HUES64 (cell line): Measurements from ENCODE around the gene TXLNB.
A peak's percentile ranks its signal among the peaks of the same experiment; 100 is the strongest.

Experiments
- H3K27ac ChIP-seq: 2 replicates; pipeline ENCODE4 v1.7.0; 2013; ENCODE audit warnings: low read depth, low read length, inconsistent platforms
- H3K27me3 ChIP-seq: 2 replicates; pipeline ENCODE4 v1.6.1; 2013; ENCODE audit warnings: mild to moderate bottlenecking, low read length; ENCODE audit not compliant: insufficient read depth
- H3K36me3 ChIP-seq: 2 replicates; pipeline ENCODE4 v1.6.1; 2013; ENCODE audit warnings: mild to moderate bottlenecking, low read length; ENCODE audit not compliant: insufficient read depth
- H3K4me1 ChIP-seq: 2 replicates; pipeline ENCODE4 v1.6.1; 2013; ENCODE audit warnings: mild to moderate bottlenecking, low read length, moderate library complexity; ENCODE audit not compliant: insufficient read depth
- H3K4me3 ChIP-seq: 2 replicates; pipeline ENCODE4 v1.5.1; 2013; ENCODE audit warnings: mild to moderate bottlenecking, low read length, moderate library complexity
- H3K9ac ChIP-seq: 2 replicates; pipeline ENCODE4 v1.6.1; 2013; ENCODE audit warnings: mild to moderate bottlenecking, low read depth, low read length
- H3K9me3 ChIP-seq: 2 replicates; pipeline ENCODE4 v1.6.1; 2013; ENCODE audit warnings: low read depth, low read length; ENCODE audit not compliant: insufficient read depth
- WGBS: fragments of 150-250, 120-280 bp; methylation state at CpG from one replicate; pipeline ENCODE4 v1.1.7; 2013; ENCODE audit warnings: missing lambda C conversion rate; 5-methylcytosine and 5-hydroxymethylcytosine counted together

TXLNB gene

DNA sequence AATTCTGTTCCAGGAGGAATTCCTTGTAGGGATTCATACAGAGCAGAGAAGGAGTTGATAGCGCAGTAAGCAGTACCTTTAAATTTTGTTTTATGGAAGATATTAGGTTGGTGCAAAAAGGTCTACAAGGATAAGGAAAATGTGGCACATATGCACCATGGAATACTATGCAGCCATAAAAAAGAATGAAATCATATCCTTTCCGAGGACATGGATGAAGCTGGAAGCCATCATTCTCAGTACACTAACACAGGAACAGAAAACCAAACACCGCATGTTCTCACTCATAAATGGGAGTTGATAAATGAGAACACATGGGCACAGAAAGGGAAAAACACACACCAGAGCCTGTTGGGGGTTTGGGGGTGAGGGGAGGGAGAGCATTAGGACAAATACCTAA lies 37.4 kb upstream of the TXLNB start:
- WGBS: over 99% methylated on average over 3 of the region's 3 CpGs
- no peak overlapping the region for H3K27ac ChIP-seq
- no peaks in the 10 kb centered on the region for H3K36me3 ChIP-seq
- H3K4me3 ChIP-seq: no peak overlapping the region
- H3K9ac ChIP-seq: no peak overlapping the region
- no peaks in the 10 kb centered on the region for H3K27me3 ChIP-seq
- no peaks in the 10 kb centered on the region for H3K4me1 ChIP-seq
- H3K9me3 ChIP-seq: 0 out of 2 replicates have a peak, but pooled peaks cover 3% of the 10 kb centered on the region

DNA sequence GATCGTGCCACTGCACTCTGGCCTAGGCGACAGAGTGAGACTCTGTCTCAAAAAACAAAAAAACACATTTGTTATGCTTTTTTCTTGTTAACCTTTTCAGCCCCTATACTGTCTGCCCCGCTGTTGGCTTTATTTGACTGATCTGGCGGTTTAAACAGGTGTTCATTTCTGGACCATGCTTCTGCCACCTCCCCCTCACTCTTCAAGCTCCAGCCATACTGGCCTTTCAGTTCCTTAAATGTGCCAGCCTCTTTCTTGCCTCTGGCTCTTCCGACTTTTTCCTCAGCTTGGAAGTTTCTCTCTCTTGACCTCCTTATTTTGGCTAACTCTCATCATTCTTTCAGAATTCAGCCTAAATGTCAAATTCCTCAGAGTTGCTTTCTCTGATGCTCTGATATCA lies 35.2 kb upstream of the TXLNB start:
- peaks cover 8% of the 10 kb centered on the region; the same call in 1 of the 2 replicates for H3K4me1 ChIP-seq

GRCh38 chr6:139325686-139326085 lies 33.9 kb upstream of the TXLNB start:
- Histone ChIP-seq H3K4me1 (peaks cover 8% of the 10 kb centered on the region; the same call in 1 of the 2 replicates), H3K36me3 (no peaks in the 10 kb centered on the region), H3K4me3 (no peak overlapping the region), H3K27ac (no peak overlapping the region), H3K9ac (no peak overlapping the region), H3K27me3 (no peaks in the 10 kb centered on the region), H3K9me3 (0 out of 2 replicates have a peak, but pooled peaks cover 3% of the 10 kb centered on the region)
- 78% methylated on average over 1 of the region's 1 CpG for WGBS

More for the DNA sequence above, 35.2 kb upstream of the TXLNB start:
- Histone ChIP-seq H3K4me3 (no peak overlapping the region), H3K36me3 (no peaks in the 10 kb centered on the region), H3K9me3 (0 out of 2 replicates have a peak, but pooled peaks cover 3% of the 10 kb centered on the region), H3K27ac (no peak overlapping the region), H3K27me3 (no peaks in the 10 kb centered on the region), H3K9ac (no peak overlapping the region)
- WGBS: 93% methylated on average over 5 of the region's 5 CpGs

GRCh38 chr6:139325125-139325524 lies 33.3 kb upstream of the TXLNB start:
- H3K9me3 ChIP-seq: 0 out of 2 replicates have a peak, but pooled peaks cover 3% of the 10 kb centered on the region
- H3K4me1 ChIP-seq: peaks cover 8% of the 10 kb centered on the region; the same call in 1 of the 2 replicates
- no peaks in the 10 kb centered on the region for H3K27me3 ChIP-seq
- H3K36me3 ChIP-seq: no peaks in the 10 kb centered on the region
- no peak overlapping the region for H3K9ac ChIP-seq
- H3K4me3 ChIP-seq: no peak overlapping the region
- H3K27ac ChIP-seq: no peak overlapping the region

DNA sequence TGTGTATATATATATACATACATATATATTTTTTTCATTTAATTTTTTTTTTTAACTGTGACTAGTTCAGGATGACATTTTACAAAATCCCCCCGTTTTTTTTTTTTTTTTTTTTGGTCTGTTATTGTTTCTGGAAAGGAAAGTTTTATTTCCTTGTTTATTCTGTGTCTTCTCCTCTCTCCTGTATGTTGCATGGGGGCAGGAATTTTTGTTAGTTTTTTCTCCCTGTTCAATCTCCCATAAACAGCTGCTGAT lies 32.4 kb upstream of the TXLNB start:
- Histone ChIP-seq H3K36me3 (no peaks in the 10 kb centered on the region), H3K27me3 (no peaks in the 10 kb centered on the region), H3K4me1 (peaks cover 8% of the 10 kb centered on the region; the same call in 1 of the 2 replicates), H3K9me3 (0 out of 2 replicates have a peak, but pooled peaks cover 2% of the 10 kb centered on the region), H3K27ac (no peak overlapping the region), H3K9ac (no peak overlapping the region), H3K4me3 (no peak overlapping the region)
- whole genome bisulfite sequencing: no CpG with 5 or more reads among the region's 1 CpG

DNA sequence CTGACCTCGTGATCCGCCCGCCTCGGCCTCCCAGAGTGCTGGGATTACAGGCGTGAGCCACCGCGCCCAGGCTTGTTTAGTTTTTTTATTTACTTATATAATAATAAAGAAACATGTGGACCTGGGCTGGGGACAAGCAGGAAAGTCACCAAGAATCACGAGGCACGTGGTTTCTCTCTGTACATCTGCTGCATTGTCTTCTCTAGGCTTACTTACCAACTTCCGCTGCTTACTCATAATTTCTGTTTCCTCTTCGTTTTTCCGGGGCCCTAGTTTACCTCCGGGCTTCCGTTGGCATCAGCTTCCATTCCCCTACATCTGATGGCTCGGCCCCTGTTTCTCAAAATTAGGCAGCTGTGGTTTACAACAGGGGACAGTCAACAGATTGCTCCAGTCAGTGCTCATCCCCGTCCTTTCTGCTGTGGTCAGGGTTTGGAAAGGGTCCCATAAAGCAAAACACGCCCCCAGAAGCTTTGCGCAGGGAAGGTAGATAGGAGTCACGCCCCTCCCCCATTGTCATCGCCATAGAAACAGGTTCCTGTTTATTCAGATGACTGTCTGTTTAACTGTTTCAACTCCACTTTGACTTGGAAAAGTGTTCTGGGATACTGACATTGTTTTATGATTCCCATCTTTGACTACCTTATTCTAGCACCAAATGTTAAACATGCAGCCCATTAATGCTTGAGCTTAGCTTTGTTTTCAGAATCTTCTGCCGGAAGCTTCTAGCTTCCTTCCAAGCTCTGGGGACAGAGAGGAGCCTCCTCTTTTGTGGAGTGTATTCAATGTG lies 31.9 kb upstream of the TXLNB start:
- H3K36me3 ChIP-seq: no peaks in the 10 kb centered on the region
- no peaks in the 10 kb centered on the region for H3K9me3 ChIP-seq
- no peaks in the 10 kb centered on the region for H3K27me3 ChIP-seq
- WGBS: 76% methylated on average over 18 of the region's 21 CpGs
- H3K27ac ChIP-seq: 0 out of 2 replicates have a peak overlapping the region, but pooled peaks have one; percentile 58
- H3K4me1 ChIP-seq: peaks cover 8% of the 10 kb centered on the region; the same call in 1 of the 2 replicates
- H3K9ac ChIP-seq: no peak overlapping the region
- H3K4me3 ChIP-seq: no peak overlapping the region

GRCh38 chr6:139320081-139320480 lies 28.3 kb upstream of the TXLNB start:
- H3K9me3 ChIP-seq: no peaks in the 10 kb centered on the region
- H3K4me3 ChIP-seq: no peak overlapping the region
- peaks cover 19% of the 10 kb centered on the region for H3K4me1 ChIP-seq
- H3K27ac ChIP-seq: no peak overlapping the region
- H3K27me3 ChIP-seq: no peaks in the 10 kb centered on the region
- no peaks in the 10 kb centered on the region for H3K36me3 ChIP-seq
- WGBS: 96% methylated on average over 2 of the region's 2 CpGs
- H3K9ac ChIP-seq: no peak overlapping the region

- Histone ChIP-seq H3K27me3 (no peaks in the 10 kb centered on the region), H3K4me3 (no peak overlapping the region), H3K36me3 (no peaks in the 10 kb centered on the region), H3K9ac (no peak overlapping the region), H3K9me3 (no peaks in the 10 kb centered on the region), H3K4me1 (peaks cover 43% of the 10 kb centered on the region), H3K27ac (no peak overlapping the region)
- 90% methylated on average over 2 of the region's 2 CpGs for WGBS
These were observed 25.0 kb upstream of the TXLNB start for GRCh38 chr6:139316622-139317317.

GRCh38 chr6:139313784-139314545 lies 22.2 kb upstream of the TXLNB start:
- Histone ChIP-seq H3K9me3 (no peaks in the 10 kb centered on the region), H3K9ac (peak overlapping the region; percentile 64), H3K36me3 (no peaks in the 10 kb centered on the region), H3K4me3 (peak overlapping the region; percentile 22; the same call in 1 of the 2 replicates), H3K4me1 (peaks cover 49% of the 10 kb centered on the region), H3K27ac (peak overlapping the region; percentile 99), H3K27me3 (no peaks in the 10 kb centered on the region)
- WGBS: 36% methylated on average over 6 of the region's 6 CpGs

GRCh38 chr6:139313229-139313628 lies 21.4 kb upstream of the TXLNB start:
- Histone ChIP-seq H3K27ac (peak overlapping the region; percentile 99), H3K36me3 (no peaks in the 10 kb centered on the region), H3K4me3 (peak overlapping the region; percentile 22; the same call in 1 of the 2 replicates), H3K27me3 (no peaks in the 10 kb centered on the region), H3K4me1 (peaks cover 49% of the 10 kb centered on the region), H3K9ac (peak overlapping the region; percentile 64), H3K9me3 (no peaks in the 10 kb centered on the region)
- 51% methylated on average over 7 of the region's 7 CpGs for WGBS

DNA sequence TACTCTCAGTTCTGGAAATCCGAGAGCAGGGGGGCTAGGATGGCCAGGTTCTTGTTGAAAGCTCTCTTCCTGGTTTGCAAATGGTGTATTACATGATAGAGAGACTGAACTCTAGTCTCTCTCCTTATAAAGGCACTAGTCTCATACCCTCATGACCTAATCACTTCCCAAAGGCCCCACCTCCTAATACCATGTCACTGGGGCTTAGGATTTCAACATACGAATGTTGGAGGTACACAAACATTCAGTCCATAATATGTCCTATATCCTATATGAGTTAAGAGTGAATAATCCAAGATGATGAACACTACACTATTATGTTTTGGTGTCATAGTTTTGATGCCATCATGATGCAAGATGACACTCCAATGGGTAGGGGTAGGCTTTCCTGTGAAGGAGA lies 20.0 kb upstream of the TXLNB start:
- no peaks in the 10 kb centered on the region for H3K36me3 ChIP-seq
- no peak overlapping the region for H3K9ac ChIP-seq
- H3K4me3 ChIP-seq: no peak overlapping the region
- H3K27ac ChIP-seq: 0 out of 2 replicates have a peak overlapping the region, but pooled peaks have one; percentile 99
- H3K27me3 ChIP-seq: no peaks in the 10 kb centered on the region
- peaks cover 49% of the 10 kb centered on the region for H3K4me1 ChIP-seq
- 100% methylated on average over 1 of the region's 2 CpGs for WGBS
- H3K9me3 ChIP-seq: no peaks in the 10 kb centered on the region
